NCI-H526 treated with DMSO at 0.1 percent for 48 hours (cell line): Measurements from ENCODE around the gene CENPS.
"Not testable (repeated sequence)": the region's sequence is repeated elsewhere in the genome, so short reads cannot be mapped to it uniquely, and the experiment has no call there.

ENCODE experiments used
- DNase-seq: peaks from one replicate; lab custom pipeline; 2025; lab: John Stamatoyannopoulos, UW

Gene CENPS

DNA sequence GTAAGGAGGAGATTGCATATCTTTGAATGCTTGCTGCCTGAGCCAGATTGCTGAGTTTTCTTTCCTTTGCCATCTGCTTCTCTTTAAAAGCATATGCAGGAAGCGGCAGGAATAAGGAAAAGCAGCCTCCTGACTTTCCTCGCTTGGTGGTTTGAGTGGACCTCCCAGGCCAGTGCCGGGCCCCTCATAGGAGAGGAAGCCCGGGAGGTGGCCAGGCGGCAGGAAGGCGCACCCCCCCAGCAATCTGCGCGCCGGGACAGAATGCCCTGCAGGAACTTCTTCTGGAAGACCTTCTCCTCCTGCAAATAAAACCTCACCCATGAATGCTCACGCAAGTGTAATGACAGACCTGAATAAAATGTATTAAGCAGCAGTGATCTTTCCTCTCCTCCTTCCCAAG is 21.1 kb downstream of the CENPS start:
- no peak for DNase-seq

DNA sequence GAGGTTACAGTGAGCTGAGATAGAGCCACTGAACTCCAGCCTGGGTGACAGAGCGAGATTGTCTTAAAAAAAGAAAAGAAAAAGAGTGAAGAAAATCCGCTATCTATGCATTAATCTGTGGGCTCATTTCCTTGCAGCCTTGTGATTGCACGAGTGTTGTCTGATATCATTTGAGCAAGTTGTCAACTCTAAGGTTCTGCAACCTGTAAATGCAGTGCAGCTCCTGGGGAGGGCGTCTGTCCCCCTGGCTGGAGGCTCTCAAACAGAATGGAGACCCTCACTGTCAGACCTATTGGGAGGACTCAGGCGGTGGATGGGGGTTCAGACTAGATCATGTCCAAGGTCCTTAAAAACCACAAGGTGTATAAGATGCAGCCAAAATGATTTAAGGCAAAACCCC is 25.8 kb downstream of the CENPS start:
- DNase-seq = no peak

DNA sequence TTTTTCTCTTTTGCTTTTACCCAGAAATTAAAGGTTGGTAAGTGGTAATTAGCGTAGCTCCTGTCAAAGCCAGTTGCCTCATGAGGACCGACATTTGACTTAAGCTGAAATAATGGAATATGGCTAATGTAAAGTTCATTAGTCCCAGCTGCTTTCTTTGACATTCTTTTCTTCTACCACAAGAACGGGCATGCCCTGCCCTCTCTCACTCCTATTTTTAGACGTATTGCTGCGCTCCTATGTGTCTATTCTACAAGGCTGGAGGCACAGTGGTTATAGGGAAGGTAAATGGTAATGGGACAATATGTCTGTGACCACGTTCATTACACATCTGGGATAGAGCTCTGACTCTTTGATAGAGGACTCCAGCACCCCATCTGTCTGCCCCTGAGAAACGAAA is 26.4 kb downstream of the CENPS start:
- DNase-seq = no peak

DNA sequence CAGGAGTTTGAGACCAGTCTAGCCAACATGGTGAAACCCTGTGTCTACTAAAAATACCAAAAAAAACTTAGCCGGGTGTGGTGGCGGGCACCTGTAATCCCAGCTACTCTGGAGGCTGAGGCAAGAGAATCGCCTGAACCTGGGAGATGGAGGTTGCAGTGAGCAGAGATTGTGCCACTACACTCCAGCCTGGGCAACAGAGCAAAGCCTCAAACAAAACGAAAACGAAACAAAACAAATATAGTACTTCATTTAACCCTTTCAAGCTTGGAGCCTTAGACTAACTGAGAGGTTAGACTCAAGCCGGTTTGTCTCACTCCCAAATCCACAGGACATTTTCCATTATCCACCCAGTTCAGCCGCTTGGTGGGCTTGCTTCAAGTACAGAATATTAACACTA is 27.2 kb downstream of the CENPS start:
- DNase-seq = not testable (repeated sequence)

DNA sequence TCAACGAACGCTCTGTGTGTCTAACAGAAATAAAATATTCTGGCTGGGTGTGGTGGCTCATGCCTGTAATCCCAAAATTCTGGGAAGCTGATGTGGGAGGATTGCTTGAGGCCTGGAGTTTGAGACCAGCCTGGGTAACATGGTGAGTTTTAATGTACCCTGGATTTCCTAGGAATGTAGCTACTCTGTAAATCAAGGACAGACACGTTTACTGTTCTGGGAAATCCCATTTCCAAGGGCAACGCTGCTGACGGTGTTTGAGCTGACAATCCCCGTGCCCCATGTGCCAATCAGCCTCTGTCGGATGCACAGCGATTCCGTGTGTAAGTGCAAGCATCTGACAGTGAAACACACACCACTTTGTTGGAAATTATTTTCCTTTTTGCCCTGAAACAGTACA is 27.6 kb downstream of the CENPS start:
- DNase-seq = no peak

DNA sequence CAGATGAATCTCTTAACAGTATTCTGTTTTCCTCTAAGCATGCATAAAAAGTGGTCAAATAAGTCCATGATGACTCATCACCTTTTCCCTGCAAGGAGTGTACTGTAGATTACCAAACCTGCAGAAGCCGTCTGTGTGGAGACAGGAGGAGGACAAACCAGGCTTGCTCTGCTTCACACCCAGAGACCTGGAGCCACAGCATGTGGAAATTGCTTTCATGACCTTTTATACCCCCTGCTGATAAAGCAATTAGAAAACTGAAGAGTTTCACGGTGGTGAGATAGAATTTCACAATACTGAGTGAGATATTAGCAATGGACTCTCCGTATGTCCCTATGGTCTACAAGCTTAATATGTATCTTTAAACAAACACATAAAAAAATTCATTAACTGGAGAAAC is 29.0 kb downstream of the CENPS start:
- DNase-seq = no peak

DNA sequence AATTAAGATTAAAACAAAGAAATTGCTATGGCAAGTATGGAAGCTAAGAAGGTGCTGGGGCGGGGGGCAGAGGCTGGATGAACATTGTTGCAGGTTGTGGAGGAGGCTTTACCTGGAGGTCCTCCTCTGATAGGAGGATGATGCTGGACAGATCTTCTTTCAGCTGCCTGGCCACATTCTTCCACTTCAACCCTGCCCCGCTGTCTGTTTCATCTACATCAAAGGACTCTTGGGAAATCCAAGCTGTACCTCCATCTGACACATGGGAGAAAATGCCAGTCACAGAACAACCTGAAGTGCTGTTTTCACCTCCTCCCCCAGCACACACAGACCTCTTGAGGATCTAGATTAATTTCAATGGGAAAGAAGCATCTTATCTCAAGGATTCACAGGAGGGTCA is 36.8 kb downstream of the CENPS start:
- no peak for DNase-seq

DNA sequence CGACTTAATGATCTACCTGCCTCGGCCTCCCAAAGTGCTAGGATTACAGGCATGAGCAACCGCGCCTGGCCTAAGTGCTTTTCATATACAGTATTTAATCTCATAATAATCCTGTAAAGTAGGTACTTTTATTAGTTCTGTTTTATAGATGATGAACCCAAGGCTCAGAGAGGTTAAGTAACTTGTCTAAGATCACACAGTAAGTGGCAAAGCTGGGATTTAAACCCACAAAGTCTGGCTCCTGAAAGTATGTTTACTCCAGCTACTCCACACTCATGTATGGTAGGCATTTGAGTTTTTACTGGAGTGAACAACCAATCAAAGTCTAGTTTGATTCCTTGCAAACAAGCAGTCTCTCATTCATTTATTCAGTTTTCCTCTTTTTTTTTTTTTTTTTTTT is 39.8 kb downstream of the CENPS start:
- no peak for DNase-seq

DNA sequence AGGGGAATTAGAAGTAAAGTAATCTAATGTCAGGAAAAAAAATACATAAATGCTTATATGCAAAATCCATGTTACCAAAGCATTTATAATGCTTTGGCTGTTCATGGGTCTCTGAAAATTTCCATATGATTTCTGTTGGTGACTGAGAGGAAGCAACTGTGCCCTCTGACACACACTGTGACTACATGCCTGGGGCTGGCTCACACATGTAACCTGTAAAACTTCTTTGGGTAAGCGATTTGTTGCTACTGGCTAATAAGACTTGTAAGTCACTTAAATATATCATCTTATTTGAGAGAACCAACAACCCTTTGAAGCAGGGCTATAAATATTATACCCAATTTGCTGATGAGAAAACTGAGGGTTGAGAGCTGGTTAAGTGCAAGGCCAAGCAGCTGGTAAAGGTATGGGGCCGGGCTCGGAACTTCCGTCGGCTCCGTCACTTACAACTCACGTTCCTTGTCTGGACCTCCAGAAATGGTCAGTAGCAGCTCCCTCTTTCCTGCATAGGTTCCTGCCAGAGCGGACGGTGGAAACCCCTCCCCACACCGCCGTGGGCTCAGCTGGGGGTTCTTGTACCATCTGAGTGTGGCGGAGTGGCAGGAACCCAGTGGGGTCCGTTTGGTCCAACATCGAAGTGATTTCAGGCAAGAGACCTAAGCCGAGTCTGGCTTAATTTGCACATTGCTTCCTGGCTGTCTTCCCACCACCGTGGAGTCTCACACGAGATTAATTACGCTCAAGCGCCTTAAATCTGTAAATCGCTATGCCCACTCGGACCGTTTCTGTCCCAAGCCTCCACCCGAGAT is 41.4 kb downstream of the CENPS start:
- DNase-seq = no peak

DNA sequence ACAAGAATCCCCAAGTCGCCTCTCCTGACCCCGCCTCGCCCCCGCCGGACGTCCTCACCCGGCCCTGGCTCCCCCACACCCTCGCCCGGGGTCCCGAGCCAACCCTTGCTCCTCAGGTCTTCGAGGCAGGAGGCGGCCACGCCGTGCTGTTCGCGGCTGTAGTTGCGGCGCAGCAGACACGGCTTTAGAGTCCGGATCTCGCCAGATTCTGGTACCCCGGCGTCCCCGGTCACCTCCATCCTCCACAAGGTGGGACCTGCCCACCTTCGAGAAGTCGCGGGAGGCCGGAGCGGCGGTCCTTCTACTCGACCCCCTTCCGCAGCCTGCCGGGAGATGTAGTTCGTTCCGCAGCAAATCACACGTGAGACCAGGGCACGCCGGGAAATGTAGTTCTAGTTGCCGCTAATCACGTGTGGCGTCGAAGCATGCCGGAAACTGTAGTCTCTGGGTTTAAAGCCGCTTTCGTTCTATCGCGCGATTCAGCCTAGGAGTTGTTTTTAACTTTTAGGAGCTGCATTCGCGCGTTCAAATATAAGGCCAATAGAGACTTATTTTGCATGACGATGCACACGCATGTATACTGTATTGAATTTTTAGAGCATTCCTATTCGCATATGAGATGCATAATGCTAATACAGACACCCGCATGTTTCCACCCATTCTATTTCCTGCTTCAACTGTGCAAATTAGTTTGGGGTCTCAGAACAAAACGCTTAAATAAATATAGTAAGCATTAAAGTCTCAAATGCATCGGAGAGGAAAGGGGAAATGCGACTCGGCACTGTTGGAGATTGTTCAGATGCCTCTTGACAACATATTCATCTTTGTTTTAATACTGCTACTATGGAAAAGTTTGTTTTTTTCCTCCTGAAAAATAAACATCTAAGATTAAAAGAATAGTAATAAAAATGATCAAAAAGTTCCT is 42.2 kb downstream of the CENPS start, which contains the start of gene DFFA:
Gene DFFA, minus strand, starts transcription at position 310 of the 925 bp plus-strand sequence. Its CDS starts 71 bp downstream, at position 239.
- DNase-seq = peak; percentile 89

DNA sequence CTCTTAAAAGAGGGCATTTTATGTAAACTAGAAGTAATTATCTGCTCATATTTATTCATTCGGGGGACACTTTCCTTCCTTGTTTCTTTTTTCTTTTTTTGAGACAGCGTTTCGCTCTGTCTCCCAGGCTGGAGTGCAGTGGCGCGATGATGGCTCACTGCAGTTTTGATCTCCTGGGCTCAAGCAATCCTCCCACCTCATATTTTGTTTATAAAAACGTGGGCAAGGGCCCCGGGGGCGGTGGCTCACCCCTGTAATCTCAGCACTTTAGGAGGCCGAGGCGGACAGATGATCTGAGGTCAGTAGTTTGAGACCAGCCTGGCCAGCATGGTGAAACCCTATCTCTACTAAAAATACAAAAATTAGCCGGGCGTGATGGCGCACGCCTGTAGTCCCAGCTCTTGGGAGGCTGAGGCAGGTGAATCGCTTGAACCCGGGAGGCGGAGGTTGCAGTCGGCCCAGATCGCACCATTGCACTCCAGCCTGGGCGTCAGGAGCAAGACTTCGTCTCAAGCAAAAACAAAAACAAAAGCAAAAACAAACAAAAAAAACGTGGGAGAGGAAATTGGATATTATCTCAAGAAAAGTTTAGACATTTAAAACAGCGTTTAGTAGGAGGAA is 43.0 kb downstream of the CENPS start:
- no peak for DNase-seq

DNA sequence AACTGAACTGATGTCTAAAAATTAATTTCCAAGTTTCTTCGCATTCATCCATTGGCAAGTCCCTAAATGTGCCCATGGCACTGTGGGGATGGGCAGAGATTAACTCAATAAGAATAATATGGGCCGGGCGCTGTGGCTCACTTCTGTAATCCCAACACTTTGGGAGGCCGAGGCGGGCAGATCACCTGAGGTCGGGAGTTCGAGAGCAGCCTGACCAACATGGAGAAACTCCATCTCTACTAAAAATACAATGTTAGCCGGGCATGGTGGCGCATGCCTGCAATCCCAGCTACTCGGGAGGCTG is 44.0 kb downstream of the CENPS start:
- DNase-seq = not testable (repeated sequence)

DNA sequence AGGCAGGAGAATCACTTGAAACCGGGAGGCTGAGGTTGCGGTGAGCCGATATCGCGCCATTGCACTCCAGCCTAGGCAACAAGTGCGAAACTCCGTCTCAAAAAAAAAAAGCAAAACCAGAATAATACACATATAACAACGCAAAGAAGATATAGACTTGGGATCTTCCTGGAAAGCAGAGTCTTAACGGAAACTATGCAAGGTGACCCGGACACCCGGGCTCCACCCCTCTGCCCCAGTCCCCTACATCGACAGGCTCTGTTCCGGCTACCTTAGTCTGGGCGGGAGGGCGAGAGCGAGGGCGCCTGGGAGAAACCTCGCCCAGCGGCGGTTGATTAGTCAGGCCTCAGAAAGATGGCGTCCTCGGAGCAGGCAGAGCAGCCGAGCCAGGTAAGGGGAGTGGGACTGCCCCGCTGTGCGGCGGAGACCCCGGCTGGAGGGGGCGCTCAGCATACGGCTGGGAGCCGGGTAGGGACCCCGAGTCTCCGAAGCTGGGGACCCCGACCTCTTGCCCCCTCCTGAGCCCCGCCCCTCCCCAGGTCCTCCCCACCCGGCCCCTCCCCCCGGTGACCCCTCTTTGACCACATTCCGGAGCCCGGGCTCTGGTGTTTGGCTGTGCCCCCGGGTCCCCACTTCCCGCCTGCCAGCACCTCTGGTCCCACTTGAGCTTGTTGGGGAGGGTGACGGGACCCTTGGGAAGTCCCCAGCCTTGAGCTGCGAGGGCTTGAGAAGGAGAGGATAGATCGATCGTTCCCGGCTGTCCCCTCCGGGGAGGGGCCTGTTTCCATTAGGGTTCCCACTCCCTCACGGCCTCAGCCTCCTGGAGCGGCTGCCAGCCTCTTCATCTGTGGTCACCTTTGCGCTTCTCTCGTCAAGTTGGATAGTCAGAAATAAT is 44.6 kb downstream of the CENPS start, which contains the start of gene PEX14:
Gene PEX14, plus strand, starts transcription at position 338 of the 895 bp plus-strand sequence. Its CDS starts 17 bp downstream, at position 355.
- DNase-seq = peak; percentile 61

DNA sequence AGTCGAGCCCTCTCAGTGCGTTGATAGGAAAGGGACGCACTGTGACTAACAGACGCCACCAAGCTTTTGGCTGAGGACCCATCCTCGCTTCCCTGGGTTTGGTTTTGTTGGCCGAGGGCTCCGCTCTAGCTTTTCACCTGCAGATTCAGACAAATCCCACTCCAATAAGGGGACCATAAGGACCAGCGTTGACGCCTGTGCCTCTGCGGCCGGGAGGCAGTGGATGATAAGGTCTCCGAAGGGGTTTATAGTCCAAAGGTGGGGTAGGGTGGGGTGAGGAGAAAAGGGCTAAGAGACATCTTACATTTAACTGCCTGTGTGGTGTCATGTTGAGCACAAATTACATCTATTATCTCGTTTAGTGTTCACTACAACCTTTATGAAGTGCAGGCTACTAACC is 45.3 kb downstream of the CENPS start:
- no peak for DNase-seq

DNA sequence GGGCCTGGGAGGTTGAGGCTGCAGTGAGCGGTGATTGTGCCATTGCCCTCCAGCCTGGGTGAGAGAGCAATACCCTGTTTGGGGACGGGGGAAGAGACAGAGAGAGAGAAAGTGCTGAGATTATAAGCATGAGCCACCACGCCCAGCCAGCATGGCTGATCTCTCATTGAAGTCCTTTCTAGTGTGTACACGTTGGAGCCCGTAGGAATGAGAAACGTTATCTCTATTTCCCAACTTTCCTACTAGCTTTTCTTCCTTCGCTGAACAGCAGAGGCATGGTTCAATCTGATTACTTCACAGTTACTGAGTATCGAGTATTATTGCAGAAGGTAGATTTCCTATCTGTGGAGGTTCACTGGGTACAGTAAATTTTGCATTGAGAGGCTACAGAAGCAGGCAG is 49.1 kb downstream of the CENPS start:
- no peak for DNase-seq

DNA sequence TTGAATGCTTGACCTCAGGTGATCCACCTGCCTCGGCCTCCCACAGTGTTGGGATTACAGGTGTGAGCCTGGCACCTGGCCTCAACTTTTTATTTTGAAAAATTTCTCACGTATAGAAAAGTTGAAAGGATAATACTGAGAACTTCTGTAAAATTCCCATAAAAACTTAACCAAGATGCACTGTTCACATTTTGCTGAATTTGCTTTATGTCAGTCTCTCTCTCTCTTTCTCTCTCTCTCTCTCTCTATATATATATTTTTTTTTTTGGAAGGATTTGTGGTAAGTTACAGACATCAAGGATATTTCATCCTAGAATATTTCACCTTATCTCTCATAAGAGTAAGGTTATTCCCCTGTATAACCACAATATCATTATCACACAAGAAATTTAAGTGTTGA is 50.4 kb downstream of the CENPS start:
- no peak for DNase-seq

DNA sequence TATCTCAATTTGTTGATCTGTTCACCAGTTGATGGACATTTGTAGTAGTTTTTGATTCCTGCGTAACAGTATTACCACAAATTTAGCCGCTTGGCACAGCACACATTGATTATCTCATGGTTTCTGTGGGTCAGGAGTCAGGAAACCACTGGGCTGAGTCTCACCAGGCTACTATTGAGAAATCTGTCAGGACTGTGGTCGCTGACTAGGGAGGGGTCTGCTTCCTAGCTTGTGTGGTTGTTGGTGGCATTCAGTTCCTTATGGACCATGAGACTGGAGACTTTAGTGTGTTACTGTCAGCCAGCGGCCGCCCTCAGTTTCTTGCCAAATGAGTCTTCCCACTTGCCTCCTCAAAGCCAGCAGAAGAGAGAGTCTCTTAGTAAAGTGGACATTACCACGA is 54.3 kb downstream of the CENPS start:
- no peak for DNase-seq

DNA sequence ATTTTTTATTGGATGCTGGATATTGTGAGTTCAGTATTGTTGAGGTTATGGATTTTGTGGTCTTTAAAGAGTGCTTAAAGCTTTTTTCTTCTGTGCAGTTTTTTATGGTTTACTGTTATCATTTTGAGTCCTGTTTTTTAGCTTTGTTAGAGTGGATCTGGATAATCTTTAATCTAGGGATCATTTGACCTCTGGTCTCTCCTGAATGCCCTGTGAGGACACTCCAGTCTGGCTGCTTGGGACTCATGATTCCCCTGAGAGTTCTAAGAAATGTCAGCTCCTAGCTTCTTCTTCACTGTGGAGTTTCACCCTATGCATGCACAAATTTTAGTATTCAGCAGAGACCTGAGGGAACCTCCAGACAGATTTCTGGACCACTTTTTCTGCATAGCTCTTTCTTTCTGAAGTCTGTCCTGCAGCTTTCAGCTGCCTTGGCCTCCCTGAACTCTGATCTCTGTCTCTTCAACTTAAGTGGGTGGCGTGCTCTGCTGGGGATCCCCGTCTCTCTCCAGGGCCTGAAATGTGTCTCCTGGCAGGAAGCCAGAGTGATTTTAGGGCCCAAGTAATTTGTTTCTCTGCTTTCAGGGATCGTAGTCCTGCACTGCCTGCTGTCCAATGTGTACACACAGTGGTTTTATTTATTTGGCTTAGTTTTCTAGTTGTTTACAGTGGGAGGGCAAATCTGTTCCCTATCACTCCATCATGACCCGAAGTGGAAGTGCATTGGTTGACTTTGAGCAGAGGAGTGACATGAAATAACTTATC is 59.2 kb downstream of the CENPS start:
- no peak for DNase-seq

DNA sequence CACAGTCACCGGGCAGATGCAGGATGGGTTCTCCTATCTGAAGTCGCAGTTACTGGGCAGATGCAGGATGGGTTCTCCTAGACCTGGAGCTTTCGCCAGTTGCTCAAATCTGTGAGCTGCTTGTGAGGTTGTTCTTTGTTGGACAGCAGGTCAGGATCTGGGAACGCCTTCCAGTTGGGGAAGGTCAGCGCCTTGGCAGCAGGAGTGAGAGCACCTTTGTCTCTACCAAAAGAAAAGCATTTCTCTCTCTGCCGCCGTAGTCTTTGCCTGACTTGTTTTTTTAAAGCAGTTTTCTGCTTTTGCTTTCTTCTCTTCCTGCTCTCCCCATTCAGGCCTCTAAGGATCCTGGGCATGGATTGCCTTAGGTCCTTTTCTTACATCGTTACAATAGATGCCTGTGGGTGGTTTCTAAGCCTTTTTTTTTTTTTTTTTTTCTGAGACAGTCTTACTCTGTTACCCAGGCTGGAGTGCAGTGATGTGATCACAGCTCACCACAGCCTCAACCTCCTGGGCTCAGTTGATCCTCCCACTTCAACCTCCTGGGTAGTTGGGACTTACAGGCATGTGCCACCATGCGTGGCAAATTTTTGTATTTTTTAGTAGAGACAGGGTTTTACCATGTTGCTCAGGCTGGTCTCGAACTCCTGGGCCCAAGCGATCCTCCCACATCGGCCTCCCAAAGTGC is 60.2 kb downstream of the CENPS start:
- DNase-seq = no peak
